VCaP (cell line): ENCODE results near the gene FAM131B.
A peak's percentile ranks its signal among the peaks of the same experiment; 100 is the strongest.

Source experiments
- H3K27ac ChIP-seq: fragments of 450-650 bp; 2 replicates; pipeline ENCODE4 v1.5.1; 2017
- CTCF ChIP-seq: fragments of 450-650 bp; conservative IDR thresholded peaks from 2 replicates; pipeline ENCODE4 v1.5.1; 2017; ENCODE audit warnings: mild to moderate bottlenecking, moderate library complexity

FAM131B gene

DNA sequence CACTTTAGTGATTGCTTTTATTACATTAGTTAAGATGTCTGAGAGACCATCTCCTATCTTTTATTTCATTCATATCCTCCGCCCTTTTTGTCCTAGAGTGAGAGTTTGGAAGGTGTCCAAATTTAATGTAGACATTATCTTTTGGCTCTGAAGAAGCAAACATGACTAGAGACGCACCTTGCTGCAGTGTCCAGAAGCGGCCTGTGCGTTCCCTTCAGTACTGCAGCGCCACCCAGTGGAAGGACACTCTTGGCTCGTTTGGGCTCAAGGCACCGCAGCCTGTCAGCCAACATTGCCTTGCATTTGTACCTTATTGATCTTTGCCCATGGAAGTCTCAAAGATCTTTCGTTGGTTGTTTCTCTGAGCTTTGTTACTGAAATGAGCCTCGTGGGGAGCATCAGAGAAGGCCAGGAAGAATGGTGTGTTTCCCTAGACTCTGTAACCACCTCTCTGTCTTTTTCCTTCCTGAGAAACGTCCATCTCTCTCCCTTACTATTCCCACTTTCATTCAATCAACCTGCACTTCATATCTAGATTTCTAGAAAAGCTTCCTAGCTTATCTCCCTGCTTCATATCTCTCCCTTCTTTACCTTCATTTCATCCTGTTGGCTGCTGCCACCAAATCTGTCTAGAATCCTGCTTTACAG lies 57.0 kb downstream of the FAM131B start:
- TF ChIP-seq CTCF = peak; percentile 99
- peak overlapping the region; percentile 48 for H3K27ac ChIP-seq

GRCh38 chr7:143304938-143305337 lies 57.6 kb downstream of the FAM131B start:
- TF ChIP-seq CTCF = no peak
- H3K27ac ChIP-seq = peak overlapping the region; percentile 48

- no peak for TF ChIP-seq CTCF
Observed at GRCh38 chr7:143303733-143304132, 58.8 kb downstream of the FAM131B start.

More at GRCh38 chr7:143303733-143304132, 58.8 kb downstream of the FAM131B start:
- no peak overlapping the region for H3K27ac ChIP-seq
